GM12891 (cell line): ENCODE measurements around the gene TBC1D12.

Source experiments
- POLR2A ChIP-seq: IDR thresholded peaks from 2 replicates; pipeline ENCODE4 v1.6.1; 2011; ENCODE audit warnings: low read depth, low read length, control low read depth
- POLR2AphosphoS5 ChIP-seq: IDR thresholded peaks from 2 replicates; pipeline ENCODE4 v1.6.1; 2011; ENCODE audit warnings: low read depth, low read length, control low read depth
- SPI1 ChIP-seq: IDR thresholded peaks from 2 replicates; pipeline ENCODE4 v1.6.1; 2011; ENCODE audit warnings: low read depth, low read length, control low read depth

GRCh38 chr10:94358480-94358879 lies 43.9 kb upstream of the TBC1D12 start:
- TF ChIP-seq POLR2AphosphoS5 (no peak), POLR2A (no peak), SPI1 (no peak)
